Central memory CD8-positive, alpha-beta T cell (primary cell): ENCODE results near the gene RSRC1.
A peak's percentile ranks its signal among the peaks of the same experiment; 100 is the strongest.
"Not testable (repeated sequence)": the region's sequence is repeated elsewhere in the genome, so short reads cannot be mapped to it uniquely, and the experiment has no call there.

Source experiments
- ATAC-seq: fragments of 150-1000 bp; cut with Tn5 transposase; replicated peaks from 2 replicates; pipeline ENCODE4 v1.10.0; 2022; ENCODE audit warnings: mild to moderate bottlenecking, moderate FRiP score, moderate number of reproducible peaks; ENCODE audit not compliant: poor library complexity, severe bottlenecking; ENCODE audit errors: extremely low read depth
- DNase-seq, 2 donors: peaks; one replicate each; pipeline ENCODE4 v3.0.0; 2021; ENCODE audit warnings: low spot score in 2 of 2
- H3K27ac Mint-ChIP-seq: one replicate; pipeline ENCODE4 v1.8.0; 2022; ENCODE audit warnings: low read depth, mild to moderate bottlenecking, moderate library complexity, mixed read lengths
- H3K27me3 Mint-ChIP-seq: one replicate; pipeline ENCODE4 v1.8.0; 2022; ENCODE audit warnings: mixed read lengths
- H3K36me3 Mint-ChIP-seq: one replicate; pipeline ENCODE4 v1.8.0; 2022; ENCODE audit warnings: mild to moderate bottlenecking, moderate library complexity, mixed read lengths; ENCODE audit not compliant: insufficient read depth
- H3K4me1 Mint-ChIP-seq: one replicate; pipeline ENCODE4 v1.8.0; 2022; ENCODE audit warnings: mixed read lengths
- H3K4me3 Mint-ChIP-seq: one replicate; pipeline ENCODE4 v1.8.0; 2022; ENCODE audit warnings: mild to moderate bottlenecking, moderate library complexity, mixed read lengths
- H3K9me3 Mint-ChIP-seq: one replicate; pipeline ENCODE4 v1.8.0; 2022; ENCODE audit warnings: mixed read lengths

RSRC1 gene

DNA sequence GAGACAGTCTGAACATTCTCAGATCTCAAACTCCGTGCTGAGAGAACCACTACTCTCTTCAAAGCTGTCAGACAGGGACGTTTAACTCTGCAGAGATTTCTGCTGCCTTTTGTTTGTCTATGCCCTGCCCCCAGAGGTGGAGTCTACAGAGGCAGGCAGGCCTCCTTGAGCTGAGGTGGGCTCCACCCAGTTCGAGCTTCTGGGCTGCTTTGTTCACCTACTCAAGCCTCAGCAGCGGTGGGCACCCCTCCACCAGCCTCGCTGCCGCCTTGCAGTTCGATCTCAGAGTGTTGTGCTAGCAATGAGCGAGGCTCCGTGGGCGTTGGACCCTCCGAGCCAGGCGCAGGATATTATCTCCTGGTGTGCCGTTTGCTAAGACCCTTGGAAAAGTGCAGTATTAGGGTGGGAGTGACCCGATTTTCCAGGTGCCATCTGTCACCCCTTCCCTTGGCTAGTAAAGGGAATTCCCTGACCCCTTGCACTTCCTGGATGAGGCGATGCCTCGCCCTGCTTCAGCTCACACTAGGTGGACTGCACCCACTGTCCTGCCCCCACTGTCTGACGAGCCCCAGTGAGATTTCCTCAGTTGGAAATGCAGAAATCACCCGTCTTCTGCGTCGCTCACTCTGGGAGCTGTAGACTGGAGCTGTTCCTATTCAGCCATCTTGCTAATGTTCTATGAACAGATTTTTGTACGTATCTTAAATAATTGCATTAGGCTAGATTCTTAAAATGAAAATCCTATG is 220.0 kb downstream of the RSRC1 start:
- H3K9me3 Mint-ChIP-seq, H3K4me3 Mint-ChIP-seq, H3K4me1 Mint-ChIP-seq, ATAC-seq, DNase-seq, H3K27ac Mint-ChIP-seq, H3K36me3 Mint-ChIP-seq, H3K27me3 Mint-ChIP-seq: not testable (repeated sequence)

DNA sequence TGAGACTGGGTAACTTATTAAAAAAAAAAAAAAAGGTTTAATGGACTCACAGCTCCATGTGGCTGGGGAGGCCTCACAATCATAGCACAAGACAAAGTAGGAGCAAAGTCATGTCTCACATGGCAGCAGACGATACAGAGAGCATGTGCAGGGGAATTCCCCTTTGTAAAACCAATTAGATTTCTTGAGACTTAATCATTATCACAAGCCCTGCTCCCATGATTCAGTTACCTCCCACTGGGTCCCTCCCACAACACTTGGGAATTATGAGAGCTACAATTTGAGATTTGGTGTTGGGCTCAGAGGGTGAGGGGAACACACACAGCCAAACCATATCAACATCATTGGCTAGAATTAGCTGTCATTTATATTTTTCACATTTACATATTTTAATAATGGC is 221.0 kb downstream of the RSRC1 start:
- Mint-ChIP-seq H3K4me3 (no peak overlapping the region), H3K27me3 (no peaks in the 10 kb centered on the region), H3K4me1 (peaks cover 5% of the 10 kb centered on the region), H3K9me3 (no peaks in the 10 kb centered on the region), H3K36me3 (peaks cover 7% of the 10 kb centered on the region), H3K27ac (no peak overlapping the region)
- DNase-seq (no peak), ATAC-seq (no peak)

DNA sequence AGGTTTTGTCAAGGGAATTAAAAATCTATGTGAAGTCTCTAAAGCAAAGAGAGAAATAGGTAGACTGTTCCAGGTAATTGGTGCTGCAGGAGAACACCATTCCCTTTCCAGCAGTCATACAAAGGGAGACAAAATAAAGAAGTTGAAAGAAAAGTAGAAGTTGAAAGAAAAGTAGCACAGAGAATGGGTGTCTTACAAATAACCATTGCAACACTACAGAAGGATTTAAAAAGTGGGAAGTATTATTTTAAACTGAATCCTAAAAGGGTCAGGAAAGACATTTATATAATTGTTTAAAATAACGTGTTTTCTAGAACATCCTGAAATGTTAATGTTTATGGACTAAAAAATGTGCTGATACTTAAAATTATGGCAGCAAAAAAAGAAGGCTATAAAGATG is 223.8 kb downstream of the RSRC1 start:
- H3K4me1 Mint-ChIP-seq = peaks cover 12% of the 10 kb centered on the region
- DNase-seq (no peak), ATAC-seq (no peak)
- no peaks in the 10 kb centered on the region for H3K27me3 Mint-ChIP-seq
- no peak overlapping the region for H3K27ac Mint-ChIP-seq
- H3K4me3 Mint-ChIP-seq = no peak overlapping the region
- no peaks in the 10 kb centered on the region for H3K9me3 Mint-ChIP-seq
- H3K36me3 Mint-ChIP-seq = peaks cover 7% of the 10 kb centered on the region

DNA sequence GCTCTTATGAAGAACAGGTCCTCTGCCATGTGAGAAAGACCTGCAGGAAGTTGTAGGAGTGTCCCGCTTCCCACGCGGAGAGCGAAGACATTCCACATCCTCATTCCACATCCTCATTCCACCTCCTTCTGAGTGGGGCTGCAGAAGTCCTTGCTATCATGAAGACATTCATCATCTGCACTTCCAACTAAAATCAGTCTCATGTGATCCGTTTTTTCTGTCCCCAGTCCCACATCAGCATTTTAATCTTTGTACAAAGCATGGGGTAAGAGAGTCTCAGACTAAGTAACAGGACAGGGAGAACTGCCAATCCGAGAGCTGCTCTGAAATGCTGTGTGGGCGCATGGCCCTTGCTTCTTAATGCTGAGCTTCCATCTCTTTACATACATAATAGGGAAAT is 227.2 kb downstream of the RSRC1 start:
- Mint-ChIP-seq H3K36me3 (peaks cover 6% of the 10 kb centered on the region), H3K9me3 (no peaks in the 10 kb centered on the region), H3K27me3 (no peaks in the 10 kb centered on the region), H3K4me3 (no peak overlapping the region), H3K27ac (no peak overlapping the region), H3K4me1 (peaks cover 14% of the 10 kb centered on the region)
- DNase-seq (no peak), ATAC-seq (no peak)

DNA sequence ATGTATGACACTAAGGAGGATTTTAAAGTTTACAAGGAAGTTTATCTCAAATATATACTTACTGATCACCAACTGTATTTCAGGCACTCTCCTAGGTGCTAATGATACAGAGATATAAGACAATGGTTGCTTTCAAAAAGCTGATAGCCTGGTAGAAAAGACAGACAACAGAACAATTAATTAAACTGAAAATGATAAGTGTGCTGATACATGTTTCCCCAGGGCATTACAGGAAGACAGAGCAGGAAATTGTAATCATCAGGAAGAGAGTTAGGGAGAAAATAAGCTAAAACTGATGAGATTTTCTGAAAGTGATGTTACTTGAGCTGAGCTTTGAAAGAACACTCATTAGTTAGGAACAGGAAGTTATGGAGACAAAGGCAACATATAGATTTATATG is 229.7 kb downstream of the RSRC1 start:
- Mint-ChIP-seq H3K27ac (no peak overlapping the region), H3K27me3 (no peaks in the 10 kb centered on the region), H3K36me3 (peaks cover 6% of the 10 kb centered on the region), H3K4me3 (no peak overlapping the region), H3K9me3 (peaks cover 6% of the 10 kb centered on the region), H3K4me1 (peaks cover 14% of the 10 kb centered on the region)
- no peak for ATAC-seq
- no peak for DNase-seq

DNA sequence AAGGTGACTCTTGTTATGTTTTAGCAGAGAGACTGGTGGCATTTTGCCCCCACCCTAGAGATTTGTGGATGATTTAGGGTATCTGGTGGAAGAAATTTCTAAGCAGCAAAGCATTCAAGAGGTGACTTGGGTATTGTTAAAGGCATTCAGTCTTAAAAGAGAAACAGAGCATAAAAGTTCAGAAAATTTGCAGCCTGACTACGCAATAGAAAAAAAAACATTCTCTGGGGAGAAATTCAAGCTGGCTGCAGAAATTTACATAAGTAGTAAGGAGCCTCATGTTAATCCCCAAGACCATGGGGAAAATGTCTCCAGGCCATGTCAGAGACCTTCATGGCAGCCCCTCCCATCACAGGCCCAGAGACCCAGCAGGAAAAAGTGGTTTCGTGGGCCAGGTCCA is 231.1 kb downstream of the RSRC1 start:
- not testable (repeated sequence) for ATAC-seq, H3K36me3 Mint-ChIP-seq, H3K27me3 Mint-ChIP-seq, H3K9me3 Mint-ChIP-seq, H3K4me3 Mint-ChIP-seq, DNase-seq, H3K27ac Mint-ChIP-seq
- H3K4me1 Mint-ChIP-seq = peaks cover 14% of the 10 kb centered on the region

DNA sequence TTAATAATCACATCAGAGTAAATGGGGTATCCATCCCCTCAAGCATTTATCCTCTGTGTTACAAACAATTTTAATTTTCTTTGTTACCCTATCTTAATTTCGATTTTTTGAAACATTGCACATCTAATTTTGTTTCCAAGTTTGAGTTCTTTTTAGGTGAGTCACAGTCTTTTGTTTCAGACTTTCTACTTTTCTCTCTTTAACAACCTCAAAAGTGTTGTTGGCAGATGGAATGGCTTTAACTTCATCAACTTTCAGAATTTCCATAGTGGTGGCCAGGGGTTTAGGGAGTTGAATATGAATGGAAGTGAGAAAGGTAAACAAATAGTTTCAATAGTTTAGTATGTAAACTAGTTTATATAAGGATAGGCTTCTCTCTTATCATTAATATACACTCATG is 238.1 kb downstream of the RSRC1 start:
- ATAC-seq (no peak), DNase-seq (no peak)
- Mint-ChIP-seq H3K4me1 (no peaks in the 10 kb centered on the region), H3K27ac (no peak overlapping the region), H3K4me3 (no peak overlapping the region), H3K27me3 (no peaks in the 10 kb centered on the region), H3K36me3 (peaks cover 2% of the 10 kb centered on the region), H3K9me3 (peaks cover 6% of the 10 kb centered on the region)

DNA sequence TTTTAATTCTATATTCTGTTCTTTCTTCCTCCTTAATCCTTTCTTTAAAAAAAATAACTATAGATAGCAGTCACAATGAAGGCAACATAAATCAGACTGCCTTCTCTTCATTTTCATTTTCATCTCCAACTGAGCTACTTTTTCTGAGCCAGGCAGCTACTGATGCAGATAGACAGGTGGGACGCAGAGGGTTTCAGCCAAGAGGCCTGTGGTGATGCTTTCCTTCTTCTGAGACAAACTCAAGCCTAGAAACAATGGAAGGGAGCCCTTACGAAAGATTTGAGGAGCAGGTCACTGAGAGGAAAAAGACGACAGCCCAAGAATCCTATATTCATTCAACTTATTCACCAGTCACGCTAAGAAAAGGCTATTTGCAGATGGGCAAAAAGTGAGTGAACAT is 241.1 kb downstream of the RSRC1 start:
- Mint-ChIP-seq H3K9me3 (no peaks in the 10 kb centered on the region), H3K27ac (no peak overlapping the region), H3K27me3 (no peaks in the 10 kb centered on the region), H3K36me3 (peaks cover 2% of the 10 kb centered on the region), H3K4me3 (no peak overlapping the region), H3K4me1 (no peaks in the 10 kb centered on the region)
- DNase-seq = no peak
- no peak for ATAC-seq

DNA sequence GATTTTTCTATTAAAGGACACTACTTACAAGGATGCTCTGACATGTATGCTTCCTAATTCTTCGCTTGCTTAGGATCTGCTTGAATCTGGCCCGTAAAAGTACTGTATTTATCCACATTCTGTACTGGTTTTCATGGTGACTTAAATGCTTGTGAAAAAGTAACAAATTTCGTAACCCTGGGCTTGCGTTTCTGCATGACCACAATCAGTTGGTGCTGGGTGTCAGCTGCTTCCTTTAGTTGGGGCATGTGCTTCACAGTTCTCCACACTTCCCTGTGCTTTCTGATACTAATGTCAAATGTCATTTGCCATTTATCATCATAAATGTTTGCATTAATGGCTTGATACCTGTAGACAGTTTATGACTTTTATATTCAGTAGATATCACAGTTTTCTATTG is 242.7 kb downstream of the RSRC1 start:
- no peak overlapping the region for H3K27ac Mint-ChIP-seq
- ATAC-seq = peak; percentile 36
- no peaks in the 10 kb centered on the region for H3K27me3 Mint-ChIP-seq
- no peak overlapping the region for H3K4me3 Mint-ChIP-seq
- H3K4me1 Mint-ChIP-seq = no peaks in the 10 kb centered on the region
- no peak for DNase-seq
- no peaks in the 10 kb centered on the region for H3K9me3 Mint-ChIP-seq
- H3K36me3 Mint-ChIP-seq = peaks cover 2% of the 10 kb centered on the region

DNA sequence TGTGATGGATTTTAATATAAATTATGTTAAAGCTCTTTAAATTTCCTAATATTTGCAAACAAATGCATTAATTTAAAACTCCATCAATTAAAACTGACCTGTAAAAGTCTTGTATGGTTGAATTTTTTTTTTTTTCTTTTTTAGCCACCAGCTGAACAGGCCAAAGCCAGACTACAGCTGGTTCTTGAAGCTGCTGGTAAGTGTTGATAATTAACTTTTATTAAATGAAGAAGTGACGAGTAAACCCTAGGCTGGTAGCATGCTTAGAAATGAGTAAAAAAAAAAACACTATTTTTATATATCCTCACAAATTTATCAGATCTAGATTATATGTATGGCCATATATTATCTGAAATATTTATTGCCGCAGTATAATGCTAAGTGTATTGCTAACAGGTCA is 244.8 kb downstream of the RSRC1 start:
- H3K4me1 Mint-ChIP-seq = no peaks in the 10 kb centered on the region
- H3K36me3 Mint-ChIP-seq = peaks cover 2% of the 10 kb centered on the region
- no peak for DNase-seq
- no peak overlapping the region for H3K27ac Mint-ChIP-seq
- H3K4me3 Mint-ChIP-seq = no peak overlapping the region
- H3K27me3 Mint-ChIP-seq = no peaks in the 10 kb centered on the region
- no peak for ATAC-seq
- H3K9me3 Mint-ChIP-seq = no peaks in the 10 kb centered on the region

DNA sequence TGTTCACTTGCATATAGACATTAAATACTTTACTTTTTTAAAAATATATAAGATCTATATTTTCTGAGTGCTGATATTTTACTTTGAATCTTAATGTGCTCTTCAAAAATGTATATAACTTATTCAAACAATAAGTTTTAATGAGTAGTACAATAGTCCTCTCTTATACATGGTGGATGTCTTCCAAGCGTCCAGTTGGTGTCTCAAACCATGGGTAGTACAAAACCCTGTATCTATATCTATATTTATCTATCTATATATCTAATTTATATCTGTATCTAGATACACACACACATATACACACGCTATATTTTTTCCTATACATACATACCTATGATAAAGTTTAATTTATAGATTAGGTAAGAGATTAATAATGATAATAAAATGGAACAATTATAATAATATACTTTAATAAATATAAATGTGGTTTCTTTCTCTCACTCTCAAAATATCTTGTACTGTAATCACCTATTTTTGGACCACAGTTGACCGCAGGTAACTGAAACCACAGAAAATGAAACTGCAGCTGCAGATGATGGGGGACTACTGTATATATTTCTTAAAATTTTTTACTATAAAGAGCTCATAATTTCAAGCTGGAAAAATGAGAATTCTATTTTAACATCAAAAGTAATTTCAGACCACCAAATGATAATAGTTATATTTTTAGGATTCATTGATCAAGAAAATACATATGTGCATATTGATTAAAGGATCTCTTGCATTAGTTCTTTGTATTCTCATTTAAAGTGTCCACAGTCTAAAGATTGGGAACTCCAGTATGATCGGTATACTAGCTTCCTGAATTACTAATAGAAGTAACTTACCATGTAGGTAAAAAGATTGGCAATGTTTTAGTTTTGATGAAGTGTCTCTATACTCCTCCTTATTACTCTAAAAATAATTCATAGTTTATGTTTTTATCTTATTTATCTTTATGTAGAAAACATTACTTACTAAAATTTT is 246.0 kb downstream of the RSRC1 start:
- no peak for ATAC-seq
- Mint-ChIP-seq H3K27ac (no peak overlapping the region), H3K36me3 (peaks cover 2% of the 10 kb centered on the region)

DNA sequence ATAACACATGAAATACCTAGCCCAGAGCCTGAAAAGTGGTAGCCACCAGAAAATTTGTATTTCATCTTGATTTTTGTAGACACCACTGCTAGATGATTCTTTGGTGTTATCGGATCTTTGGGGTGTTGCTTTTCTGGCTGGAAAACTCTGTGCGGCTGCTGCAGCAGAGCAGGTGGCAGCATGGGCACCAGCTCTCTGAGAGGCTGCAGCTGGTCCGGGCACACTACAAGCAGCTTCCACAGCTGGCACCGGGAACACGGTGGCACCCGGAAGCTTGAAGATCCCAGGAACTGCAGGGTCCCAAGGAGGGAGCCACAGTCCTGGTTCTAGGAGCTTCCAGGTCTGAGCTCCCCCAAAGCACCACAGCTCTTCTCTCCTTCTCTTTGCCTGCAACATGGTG is 249.4 kb downstream of the RSRC1 start:
- ATAC-seq (no peak), DNase-seq (no peak)
- Mint-ChIP-seq H3K36me3 (no peaks in the 10 kb centered on the region), H3K27ac (no peak overlapping the region), H3K4me1 (no peaks in the 10 kb centered on the region), H3K27me3 (no peaks in the 10 kb centered on the region), H3K9me3 (no peaks in the 10 kb centered on the region), H3K4me3 (no peak overlapping the region)

More for the DNA sequence above, 246.0 kb downstream of the RSRC1 start:
- Mint-ChIP-seq H3K4me3 (no peak overlapping the region), H3K4me1 (no peaks in the 10 kb centered on the region), H3K9me3 (no peaks in the 10 kb centered on the region), H3K27me3 (no peaks in the 10 kb centered on the region)
- DNase-seq = no peak
